Neural progenitor cell (in vitro differentiated cells): Measurements from ENCODE around the gene PCSK5.

Experiments used
- CTCF ChIP-seq: fragments of 200-600 bp; sonication (generic); IDR thresholded peaks from 2 replicates; pipeline ENCODE4 v1.5.1; 2017; ENCODE audit warnings: antibody characterized with exemption, mild to moderate bottlenecking
- EZH2 ChIP-seq: fragments of 200-600 bp; sonication (generic); IDR thresholded peaks from 2 replicates; pipeline ENCODE4 v1.6.1; 2017; ENCODE audit warnings: antibody characterized with exemption, mild to moderate bottlenecking, moderate library complexity
- EZH2phosphoT487 ChIP-seq: fragments of 200-600 bp; sonication (generic); IDR thresholded peaks from 2 replicates; pipeline ENCODE4 v1.6.1; 2017; ENCODE audit warnings: antibody characterized with exemption

- TF ChIP-seq CTCF, result no peak
- TF ChIP-seq EZH2, result no peak
- no peak for TF ChIP-seq EZH2phosphoT487
Measured at GRCh38 chr9:76150013-76150412, 259.5 kb downstream of the PCSK5 start.
